Gastroesophageal sphincter (tissue), 3 donors: ENCODE results near the gene FOXF1.

ENCODE experiments used
- CTCF ChIP-seq, 4 experiments: fragments of 200-600 bp in 2 of 4; fragments of 450-650 bp in 2 of 4; sonication (generic) in 1 of 4; IDR thresholded peaks; one replicate each; pipeline ENCODE4 v1.5.1; 2017 to 2019; ENCODE audit warnings: antibody characterized with exemption in 4 of 4, mild to moderate bottlenecking in 2 of 4, moderate library complexity in 2 of 4
- POLR2A ChIP-seq, 2 donors: fragments of 450-650 bp; IDR thresholded peaks; one replicate each; pipeline ENCODE4 v1.6.1; 2017; ENCODE audit warnings: antibody characterized with exemption in 2 of 2, mild to moderate bottlenecking in 2 of 2, moderate library complexity in 1 of 2

- TF ChIP-seq POLR2A (IDR thresholded peaks at IDR 0.05) (no peak), CTCF (IDR thresholded peaks at IDR 0.05) (no peak)
These were observed 30.9 kb upstream of the FOXF1 start for GRCh38 chr16:86479419-86479818.
